BLaER1 (cell line): ENCODE results near the gene KCNT2.

Source experiments
- H3K27ac ChIP-seq: shearing (Covaris generic); formaldehyde crosslinking; 2 replicates; pipeline ENCODE4 v1.8.1; 2022
- H3K27me3 ChIP-seq: shearing (Covaris generic); formaldehyde crosslinking; 2 replicates; pipeline ENCODE4 v1.8.1; 2022
- H3K36me3 ChIP-seq: shearing (Covaris generic); formaldehyde crosslinking; 2 replicates; pipeline ENCODE4 v1.8.1; 2022
- H3K4me1 ChIP-seq: shearing (Covaris generic); formaldehyde crosslinking; 2 replicates; pipeline ENCODE4 v1.8.1; 2022
- H3K4me2 ChIP-seq: shearing (Covaris generic); formaldehyde crosslinking; 2 replicates; pipeline ENCODE4 v1.8.1; 2022
- H3K4me3 ChIP-seq: shearing (Covaris generic); formaldehyde crosslinking; 2 replicates; pipeline ENCODE4 v1.8.1; 2022
- H3K9ac ChIP-seq: shearing (Covaris generic); formaldehyde crosslinking; 2 replicates; pipeline ENCODE4 v1.8.1; 2022
- H3K9me3 ChIP-seq: shearing (Covaris generic); formaldehyde crosslinking; 2 replicates; pipeline ENCODE4 v1.8.1; 2022
- H4K20me1 ChIP-seq: shearing (Covaris generic); formaldehyde crosslinking; 2 replicates; pipeline ENCODE4 v1.8.1; 2022
- Cebpa-rat ChIP-seq: shearing (Covaris generic); IDR thresholded peaks from 2 replicates; pipeline ENCODE4 v1.8.1; 2022

KCNT2 gene

DNA sequence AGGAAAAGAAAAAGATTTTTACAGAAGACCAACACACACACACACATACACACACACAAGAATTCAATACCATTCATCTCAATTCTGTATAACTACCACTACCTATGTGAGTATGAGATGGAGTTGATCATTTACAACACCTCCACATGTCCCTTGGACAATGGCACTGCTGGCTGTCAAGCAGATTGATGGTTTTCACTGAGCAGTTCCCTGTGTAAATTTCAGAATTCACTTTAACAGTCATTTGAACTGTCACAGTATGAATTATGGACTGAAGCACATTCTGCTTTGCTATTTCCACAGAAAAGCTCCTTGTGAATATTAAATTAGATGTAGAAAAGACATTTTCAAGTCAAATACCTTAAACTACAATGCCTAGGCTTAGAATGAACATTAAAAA lies 14.3 kb downstream of the KCNT2 start:
- Histone ChIP-seq H3K27ac (no peak overlapping the region), H3K9me3 (no peaks in the 10 kb centered on the region), H3K4me1 (no peaks in the 10 kb centered on the region), H4K20me1 (no peaks in the 10 kb centered on the region), H3K9ac (no peak overlapping the region), H3K36me3 (no peaks in the 10 kb centered on the region), H3K4me3 (no peak overlapping the region), H3K4me2 (no peak overlapping the region), H3K27me3 (no peaks in the 10 kb centered on the region)
- no peak for TF ChIP-seq Cebpa-rat

DNA sequence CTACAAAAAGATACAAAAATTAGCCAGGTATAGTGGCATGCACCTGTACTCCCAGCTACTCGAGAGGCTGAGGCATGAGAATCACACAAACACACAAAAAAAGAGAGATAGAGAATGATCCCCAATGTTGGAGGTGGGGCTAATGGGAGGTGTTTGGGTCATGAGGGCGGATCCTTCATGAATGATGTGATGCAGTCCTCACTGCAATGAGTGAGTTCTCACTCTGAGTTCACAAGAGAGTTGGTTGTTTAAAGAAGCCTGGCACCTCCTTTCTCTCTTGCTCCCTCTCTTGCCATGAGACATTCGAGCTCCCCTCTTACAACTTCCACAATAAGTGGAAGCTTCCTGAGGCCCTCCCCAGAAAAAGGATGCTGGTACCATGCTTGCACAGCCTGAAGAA lies 17.3 kb downstream of the KCNT2 start:
- no peaks in the 10 kb centered on the region for H3K9me3 ChIP-seq
- H4K20me1 ChIP-seq = no peaks in the 10 kb centered on the region
- TF ChIP-seq Cebpa-rat = no peak

DNA sequence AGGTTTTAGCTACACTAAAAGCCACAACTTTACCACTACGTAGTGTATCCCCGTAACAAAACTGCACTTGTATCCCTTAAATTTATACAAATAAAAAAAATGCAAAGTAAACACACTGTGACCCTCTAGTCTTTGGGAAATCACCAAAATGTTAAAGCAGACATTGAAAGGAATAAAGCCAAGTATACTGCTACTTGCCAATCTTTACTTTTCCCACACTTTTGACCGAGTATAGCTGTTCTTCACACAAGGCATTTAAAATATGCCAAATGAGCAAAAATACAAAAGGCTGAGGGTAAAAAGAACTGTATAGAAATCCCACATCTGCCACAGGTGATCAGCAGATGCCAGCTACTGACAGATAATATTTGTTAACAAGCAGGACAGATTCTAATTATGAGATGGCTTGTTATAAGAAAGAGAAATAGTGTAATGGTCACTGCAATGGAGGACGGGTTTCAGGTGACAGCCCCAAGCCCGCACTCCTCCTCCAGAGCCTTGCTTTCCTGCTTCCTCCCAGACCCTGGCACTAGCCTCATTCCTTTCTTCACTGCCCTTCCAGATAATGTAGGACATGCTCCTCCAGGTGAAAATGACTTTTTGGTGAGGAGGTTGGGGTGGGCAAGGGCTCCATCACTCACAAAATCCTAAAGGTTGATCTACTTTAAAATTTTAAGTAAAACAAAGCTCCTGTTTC lies 18.1 kb downstream of the KCNT2 start:
- Histone ChIP-seq H3K4me3 (no peak overlapping the region), H3K27me3 (no peaks in the 10 kb centered on the region), H3K9ac (no peak overlapping the region), H3K27ac (no peak overlapping the region), H3K4me2 (no peak overlapping the region), H3K4me1 (no peaks in the 10 kb centered on the region), H4K20me1 (no peaks in the 10 kb centered on the region), H3K36me3 (no peaks in the 10 kb centered on the region), H3K9me3 (no peaks in the 10 kb centered on the region)
- no peak for TF ChIP-seq Cebpa-rat

More for the DNA sequence above, 17.3 kb downstream of the KCNT2 start:
- Histone ChIP-seq H3K27me3 (no peaks in the 10 kb centered on the region), H3K36me3 (no peaks in the 10 kb centered on the region), H3K4me1 (no peaks in the 10 kb centered on the region), H3K27ac (no peak overlapping the region), H3K9ac (no peak overlapping the region), H3K4me2 (no peak overlapping the region), H3K4me3 (no peak overlapping the region)

DNA sequence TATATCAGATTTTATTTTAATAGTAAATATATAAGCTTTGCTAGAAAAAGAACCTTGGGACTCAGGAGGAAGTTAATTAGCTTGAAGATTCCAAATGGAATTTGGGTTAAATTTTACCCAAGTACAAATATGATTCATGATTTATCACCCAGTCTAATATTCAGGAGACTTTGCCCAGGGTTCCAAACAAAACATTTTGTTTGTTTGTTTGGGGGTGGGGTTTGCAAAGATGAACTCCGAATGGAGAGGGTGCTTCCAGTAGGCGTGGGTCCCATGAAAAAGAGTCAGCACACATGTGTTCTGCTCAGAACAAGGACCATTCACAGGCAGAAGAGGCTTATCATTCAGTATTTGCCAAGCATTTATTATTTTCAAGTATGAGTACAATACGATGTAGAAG lies 23.5 kb downstream of the KCNT2 start:
- Histone ChIP-seq H3K27me3 (no peaks in the 10 kb centered on the region), H3K4me2 (no peak overlapping the region), H3K4me1 (no peaks in the 10 kb centered on the region), H3K9me3 (no peaks in the 10 kb centered on the region), H3K27ac (no peak overlapping the region), H3K36me3 (no peaks in the 10 kb centered on the region), H3K9ac (no peak overlapping the region), H3K4me3 (no peak overlapping the region), H4K20me1 (no peaks in the 10 kb centered on the region)
- TF ChIP-seq Cebpa-rat = no peak

DNA sequence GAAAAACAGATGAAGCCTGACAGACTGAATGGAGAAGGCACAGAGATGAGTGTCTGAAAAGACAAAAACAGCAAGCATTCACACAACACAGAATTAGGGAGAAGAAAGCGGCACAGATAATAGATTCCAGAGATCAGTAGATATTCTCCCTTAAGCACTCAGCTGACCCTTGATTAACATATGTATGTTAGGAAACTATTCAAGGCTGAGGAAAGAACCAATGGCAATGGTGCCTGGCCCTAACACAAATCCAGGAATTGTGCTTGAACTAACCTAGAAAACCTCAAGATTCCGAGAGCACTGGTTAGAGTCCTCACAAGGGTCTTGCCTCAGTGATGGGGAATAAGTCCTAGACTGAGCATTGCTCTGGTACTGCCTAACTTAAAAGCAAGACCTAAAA lies 30.9 kb downstream of the KCNT2 start:
- Histone ChIP-seq H3K9me3 (no peaks in the 10 kb centered on the region), H3K27me3 (no peaks in the 10 kb centered on the region), H3K27ac (no peak overlapping the region), H3K4me2 (no peak overlapping the region), H3K4me1 (no peaks in the 10 kb centered on the region), H3K36me3 (no peaks in the 10 kb centered on the region), H4K20me1 (no peaks in the 10 kb centered on the region), H3K4me3 (no peak overlapping the region), H3K9ac (no peak overlapping the region)
- no peak for TF ChIP-seq Cebpa-rat

DNA sequence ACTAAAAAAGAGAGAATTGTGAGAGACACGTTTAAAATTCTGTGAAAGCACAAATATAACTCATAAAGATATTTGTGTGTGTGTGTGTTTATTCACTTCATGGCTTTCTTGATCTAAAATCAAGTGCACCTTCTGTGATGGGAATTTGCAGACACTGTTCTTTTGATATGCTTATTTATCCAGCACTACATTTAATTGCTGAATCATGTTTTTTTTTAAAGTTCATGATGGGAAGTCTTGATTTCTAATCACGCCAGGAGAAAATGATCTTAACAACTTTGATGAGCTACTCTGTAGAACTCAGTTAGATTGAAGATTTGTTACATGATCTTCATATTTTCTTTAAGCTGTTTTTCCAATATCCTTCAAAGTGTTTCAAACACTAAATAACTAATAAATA lies 35.0 kb downstream of the KCNT2 start:
- no peak for TF ChIP-seq Cebpa-rat
- Histone ChIP-seq H3K9me3 (no peaks in the 10 kb centered on the region), H3K4me3 (no peak overlapping the region), H4K20me1 (no peaks in the 10 kb centered on the region), H3K9ac (no peak overlapping the region), H3K27ac (no peak overlapping the region), H3K4me1 (no peaks in the 10 kb centered on the region), H3K4me2 (no peak overlapping the region), H3K27me3 (no peaks in the 10 kb centered on the region), H3K36me3 (no peaks in the 10 kb centered on the region)

DNA sequence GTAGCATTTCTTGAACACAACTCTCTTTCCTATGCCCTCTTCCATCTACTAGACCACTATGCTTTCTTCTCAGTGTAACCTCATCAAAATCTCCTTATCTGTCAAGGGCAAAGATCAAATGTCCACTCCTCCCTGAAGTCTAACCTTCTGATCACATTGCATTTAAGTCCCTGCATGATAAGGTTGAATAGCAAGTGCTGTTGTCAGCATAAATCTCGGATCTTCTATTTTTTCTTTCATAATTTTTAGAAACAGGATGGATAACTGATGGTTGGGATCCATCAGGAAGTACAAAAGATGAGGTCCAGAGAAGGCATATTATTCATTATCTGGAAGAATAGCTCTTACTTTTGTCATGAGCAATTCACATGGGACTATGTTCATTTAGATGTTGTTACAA lies 41.0 kb downstream of the KCNT2 start:
- no peak for TF ChIP-seq Cebpa-rat
- Histone ChIP-seq H3K27me3 (no peaks in the 10 kb centered on the region), H3K36me3 (no peaks in the 10 kb centered on the region)

DNA sequence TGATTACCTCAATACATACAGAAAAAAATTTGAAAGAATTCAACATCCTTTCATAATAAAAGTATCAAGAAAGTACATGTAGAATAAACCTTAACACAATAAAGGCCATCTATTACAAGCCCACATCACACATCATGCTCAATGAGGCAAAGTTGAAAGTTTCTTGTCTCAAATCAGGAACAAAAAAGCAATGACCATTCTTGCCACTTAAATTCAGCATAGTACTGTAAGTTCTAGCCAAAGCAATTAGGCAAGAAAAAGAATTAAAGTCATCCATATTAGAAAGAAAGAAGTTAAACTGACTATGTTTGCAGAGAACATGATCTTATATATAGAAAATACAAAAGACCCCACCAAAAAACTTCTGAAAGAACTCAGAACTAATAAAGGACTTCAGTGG lies 44.5 kb downstream of the KCNT2 start:
- H3K4me2 ChIP-seq = no peak overlapping the region
- no peak overlapping the region for H3K4me3 ChIP-seq
- no peak overlapping the region for H3K27ac ChIP-seq
- H3K9me3 ChIP-seq = 0 out of 2 replicates have a peak, but pooled peaks cover 4% of the 10 kb centered on the region
- H3K27me3 ChIP-seq = no peaks in the 10 kb centered on the region
- TF ChIP-seq Cebpa-rat = no peak
- no peaks in the 10 kb centered on the region for H3K36me3 ChIP-seq
- H4K20me1 ChIP-seq = no peaks in the 10 kb centered on the region
- H3K9ac ChIP-seq = no peak overlapping the region
- no peaks in the 10 kb centered on the region for H3K4me1 ChIP-seq

More for the DNA sequence above, 41.0 kb downstream of the KCNT2 start:
- H3K9ac ChIP-seq = no peak overlapping the region
- H3K4me1 ChIP-seq = no peaks in the 10 kb centered on the region
- no peak overlapping the region for H3K4me2 ChIP-seq
- 0 out of 2 replicates have a peak, but pooled peaks cover 4% of the 10 kb centered on the region for H3K9me3 ChIP-seq
- no peaks in the 10 kb centered on the region for H4K20me1 ChIP-seq
- H3K27ac ChIP-seq = no peak overlapping the region
- no peak overlapping the region for H3K4me3 ChIP-seq

DNA sequence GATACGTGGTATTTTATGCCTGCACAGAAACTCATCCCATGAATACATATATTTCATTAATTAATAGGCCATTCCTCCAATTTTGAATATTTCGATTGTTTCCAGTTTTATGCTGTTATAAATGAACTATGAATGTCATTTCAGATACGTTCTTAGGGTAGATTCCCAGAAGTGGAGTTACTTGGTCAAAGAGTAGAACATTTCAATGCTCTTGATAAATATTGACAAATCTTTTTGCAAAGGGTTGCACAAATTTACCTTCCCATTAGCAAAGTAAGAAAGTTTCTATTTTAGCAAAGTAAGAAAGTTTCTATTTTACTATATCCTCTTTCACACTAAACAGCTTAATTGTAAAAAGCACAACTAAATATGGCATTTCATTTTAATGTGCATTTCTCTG lies 48.9 kb downstream of the KCNT2 start:
- Histone ChIP-seq H3K27ac (no peak overlapping the region), H4K20me1 (no peaks in the 10 kb centered on the region), H3K27me3 (no peaks in the 10 kb centered on the region), H3K9ac (no peak overlapping the region), H3K9me3 (no peaks in the 10 kb centered on the region), H3K4me3 (no peak overlapping the region), H3K4me2 (no peak overlapping the region), H3K4me1 (no peaks in the 10 kb centered on the region), H3K36me3 (no peaks in the 10 kb centered on the region)
- no peak for TF ChIP-seq Cebpa-rat

DNA sequence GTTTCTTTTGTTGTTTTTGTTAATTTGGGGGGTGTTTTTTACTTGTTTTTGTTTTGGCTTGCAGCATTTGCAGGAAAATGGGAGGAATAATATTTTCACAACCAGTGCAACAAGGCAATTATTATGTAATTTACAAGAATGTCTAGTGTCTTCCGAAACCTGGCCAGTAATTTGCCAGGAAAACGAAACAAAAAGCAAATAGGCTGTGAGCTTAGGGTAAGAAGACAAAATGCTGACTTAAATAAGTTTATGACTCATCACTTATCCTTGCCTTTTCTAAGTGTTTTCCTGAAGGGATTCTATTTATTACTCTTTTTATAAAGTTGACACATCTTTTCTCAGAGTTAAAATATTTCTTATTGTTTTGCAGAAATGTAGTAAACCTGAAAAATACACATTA lies 49.8 kb downstream of the KCNT2 start:
- Histone ChIP-seq H3K36me3 (no peaks in the 10 kb centered on the region), H3K4me2 (no peak overlapping the region), H3K4me3 (no peak overlapping the region), H3K9ac (no peak overlapping the region), H3K4me1 (no peaks in the 10 kb centered on the region), H3K9me3 (no peaks in the 10 kb centered on the region), H3K27ac (no peak overlapping the region), H4K20me1 (no peaks in the 10 kb centered on the region), H3K27me3 (no peaks in the 10 kb centered on the region)
- no peak for TF ChIP-seq Cebpa-rat

DNA sequence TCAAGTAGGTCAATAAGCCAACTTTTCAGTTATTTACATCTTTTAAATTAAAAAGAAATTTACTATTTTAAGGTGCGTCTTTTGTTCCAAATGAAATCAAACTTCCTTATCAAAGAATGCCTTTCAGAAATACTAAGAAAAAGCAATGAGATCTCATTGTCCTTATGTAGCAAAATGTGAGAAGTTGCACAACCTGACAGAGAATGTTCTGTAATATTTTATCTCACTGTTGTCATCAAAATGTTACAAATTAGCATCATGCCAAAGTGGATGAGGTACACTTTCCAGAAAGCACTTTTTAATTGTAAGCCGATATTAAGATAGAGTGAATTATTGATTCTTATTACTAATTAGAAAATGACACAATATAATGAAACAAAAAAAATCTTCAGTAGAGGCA lies 50.4 kb downstream of the KCNT2 start:
- H3K9ac ChIP-seq = no peak overlapping the region
- H3K4me1 ChIP-seq = no peaks in the 10 kb centered on the region
- H3K9me3 ChIP-seq = no peaks in the 10 kb centered on the region
- H3K4me2 ChIP-seq = no peak overlapping the region
- no peaks in the 10 kb centered on the region for H3K27me3 ChIP-seq
- no peak for TF ChIP-seq Cebpa-rat
- no peak overlapping the region for H3K4me3 ChIP-seq
- no peak overlapping the region for H3K27ac ChIP-seq
- no peaks in the 10 kb centered on the region for H3K36me3 ChIP-seq
- no peaks in the 10 kb centered on the region for H4K20me1 ChIP-seq
